Coronary artery (tissue), 2 donors: ENCODE results near the gene CACNA2D2.

ENCODE experiments used
- DNase-seq: peaks from one replicate; pipeline ENCODE4 v3.0.0-alpha.2; 2017; ENCODE audit warnings: low spot score
- H3K27ac ChIP-seq, 2 donors: fragments of 200-600 bp; sonication (generic); one replicate each; pipeline ENCODE4 v1.5.1; 2016 to 2019
- H3K4me3 ChIP-seq: fragments of 200-600 bp; sonication (generic); 2 replicates; pipeline ENCODE4 v1.5.1; 2016; ENCODE audit warnings: mild to moderate bottlenecking, moderate library complexity
- CTCF ChIP-seq: fragments of 200-600 bp; sonication (generic); IDR thresholded peaks from one replicate; pipeline ENCODE4 v1.5.1; 2019; ENCODE audit warnings: antibody characterized with exemption

CACNA2D2 gene

GRCh38 chr3:50508821-50509220 lies 5.4 kb upstream of the CACNA2D2 start:
- H3K27ac ChIP-seq, result no peak overlapping the region
- H3K4me3 ChIP-seq, result no peak overlapping the region
- no peak for TF ChIP-seq CTCF
- no peak for DNase-seq

GRCh38 chr3:50506169-50506568 lies 2.7 kb upstream of the CACNA2D2 start:
- TF ChIP-seq CTCF, result no peak
- Histone ChIP-seq H3K4me3 (no peak overlapping the region), H3K27ac (no peak overlapping the region)
- no peak for DNase-seq

GRCh38 chr3:50504681-50505080 lies 1.2 kb upstream of the CACNA2D2 start:
- Histone ChIP-seq H3K27ac (no peak overlapping the region), H3K4me3 (no peak overlapping the region)
- TF ChIP-seq CTCF, result no peak
- no peak for DNase-seq

- H3K27ac ChIP-seq, result peak overlapping the region in 1 of 2 donors; percentile 58
- no peak for TF ChIP-seq CTCF
- no peak for DNase-seq
- H3K4me3 ChIP-seq, result peak overlapping the region; percentile 85
Measured at GRCh38 chr3:50502584-50503423, 630 bp downstream of the CACNA2D2 start.

GRCh38 chr3:50502225-50502583 lies 1.2 kb downstream of the CACNA2D2 start:
- no peak for DNase-seq
- peak overlapping the region; percentile 85 for H3K4me3 ChIP-seq
- no peak overlapping the region for H3K27ac ChIP-seq
- TF ChIP-seq CTCF, result no peak

- no peak for DNase-seq
- TF ChIP-seq CTCF, result no peak
- Histone ChIP-seq H3K4me3 (no peak overlapping the region), H3K27ac (no peak overlapping the region)
Measured at GRCh38 chr3:50495609-50496423, 7.6 kb downstream of the CACNA2D2 start.

GRCh38 chr3:50494126-50494525 lies 9.3 kb downstream of the CACNA2D2 start:
- Histone ChIP-seq H3K27ac (no peak overlapping the region), H3K4me3 (no peak overlapping the region)
- DNase-seq, result no peak
- TF ChIP-seq CTCF, result no peak
